Adrenal gland (tissue), 5 donors: ENCODE data around the gene GBF1.

Experiments
- POLR2A ChIP-seq, 2 donors: fragments of 450-650 bp; IDR thresholded peaks; one replicate each; pipeline ENCODE4 v1.6.1; 2017; ENCODE audit warnings: antibody characterized with exemption in 2 of 2, mild to moderate bottlenecking in 2 of 2, moderate library complexity in 1 of 2
- TF ChIP-seq, protein P1 (sequence below), 6 experiments: fragments of 450-650 bp in 4 of 6; fragments of 200-600 bp in 2 of 6; sonication (generic) in 1 of 6; IDR thresholded peaks; 1 replicate in 5 of 6; 2 replicates in 1 of 6; pipeline versions ENCODE4 v1.5.1 to v1.8.0; 2016 to 2021; ENCODE audit warnings: antibody characterized with exemption in 6 of 6, mild to moderate bottlenecking in 2 of 6, moderate library complexity in 1 of 6
- donor health status: DM: no; HTN: no; CAD: no.

GRCh38 chr10:102381983-102382382 lies 136.7 kb downstream of the GBF1 start:
- TF ChIP-seq POLR2A (IDR thresholded peaks at IDR 0.05): no peak
- TF ChIP-seq, protein P1, sequence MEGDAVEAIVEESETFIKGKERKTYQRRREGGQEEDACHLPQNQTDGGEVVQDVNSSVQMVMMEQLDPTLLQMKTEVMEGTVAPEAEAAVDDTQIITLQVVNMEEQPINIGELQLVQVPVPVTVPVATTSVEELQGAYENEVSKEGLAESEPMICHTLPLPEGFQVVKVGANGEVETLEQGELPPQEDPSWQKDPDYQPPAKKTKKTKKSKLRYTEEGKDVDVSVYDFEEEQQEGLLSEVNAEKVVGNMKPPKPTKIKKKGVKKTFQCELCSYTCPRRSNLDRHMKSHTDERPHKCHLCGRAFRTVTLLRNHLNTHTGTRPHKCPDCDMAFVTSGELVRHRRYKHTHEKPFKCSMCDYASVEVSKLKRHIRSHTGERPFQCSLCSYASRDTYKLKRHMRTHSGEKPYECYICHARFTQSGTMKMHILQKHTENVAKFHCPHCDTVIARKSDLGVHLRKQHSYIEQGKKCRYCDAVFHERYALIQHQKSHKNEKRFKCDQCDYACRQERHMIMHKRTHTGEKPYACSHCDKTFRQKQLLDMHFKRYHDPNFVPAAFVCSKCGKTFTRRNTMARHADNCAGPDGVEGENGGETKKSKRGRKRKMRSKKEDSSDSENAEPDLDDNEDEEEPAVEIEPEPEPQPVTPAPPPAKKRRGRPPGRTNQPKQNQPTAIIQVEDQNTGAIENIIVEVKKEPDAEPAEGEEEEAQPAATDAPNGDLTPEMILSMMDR (IDR thresholded peaks at IDR 0.05): no peak
